HG03469 (cell line): ENCODE measurements around the gene TIFAB.

Experiments
- ATAC-seq: cut with Tn5 transposase; IDR thresholded peaks from one replicate; pipeline ENCODE4 v1.9.1; 2021; ENCODE audit warnings: mild to moderate bottlenecking, moderate library complexity, moderate number of reproducible peaks; ENCODE audit not compliant: unreplicated experiment

The TIFAB gene

GRCh38 chr5:135460246-135461033, 8.3 kb upstream of the TIFAB start:
- no peak for ATAC-seq

- no peak for ATAC-seq
These were observed 6.8 kb upstream of the TIFAB start for GRCh38 chr5:135458921-135459331.

- no peak for ATAC-seq
These were observed 6.2 kb upstream of the TIFAB start for GRCh38 chr5:135458356-135458755.

- peak; percentile 42 for ATAC-seq
These were observed 5.4 kb upstream of the TIFAB start for GRCh38 chr5:135457424-135458071.

- ATAC-seq = peak; percentile 36
These were observed 4.3 kb upstream of the TIFAB start for GRCh38 chr5:135456238-135457099.

- no peak for ATAC-seq
These were observed 3.7 kb upstream of the TIFAB start for GRCh38 chr5:135455876-135456237.

- ATAC-seq = no peak
These were observed 2.8 kb upstream of the TIFAB start for GRCh38 chr5:135454946-135455345.

GRCh38 chr5:135453613-135454012, 1.5 kb upstream of the TIFAB start:
- no peak for ATAC-seq

- ATAC-seq = no peak
These were observed 400 bp downstream of the TIFAB start for GRCh38 chr5:135451581-135452320.

GRCh38 chr5:135450952-135451351, 1.2 kb downstream of the TIFAB start:
- ATAC-seq = no peak

GRCh38 chr5:135450336-135450735, 1.8 kb downstream of the TIFAB start:
- no peak for ATAC-seq

- no peak for ATAC-seq
These were observed 2.5 kb downstream of the TIFAB start for GRCh38 chr5:135449644-135450043.

GRCh38 chr5:135448791-135449507, 3.2 kb downstream of the TIFAB start:
- ATAC-seq = no peak

GRCh38 chr5:135448071-135448739, 3.9 kb downstream of the TIFAB start:
- no peak for ATAC-seq

- ATAC-seq = no peak
These were observed 4.7 kb downstream of the TIFAB start, which contains the start of gene DCANP1 for GRCh38 chr5:135447298-135447929. DCANP1 (minus strand) TSS chr5:135447348; CDS start chr5:135447108, 240 bp downstream.

- no peak for ATAC-seq
These were observed 5.5 kb downstream of the TIFAB start for GRCh38 chr5:135446615-135447014.

- no peak for ATAC-seq
These were observed 5.9 kb downstream of the TIFAB start for GRCh38 chr5:135446206-135446605.

- no peak for ATAC-seq
These were observed 6.7 kb downstream of the TIFAB start for GRCh38 chr5:135445306-135445985.
